CD4-positive, alpha-beta T cell treated with Interleukin-10 for 1 hour (primary cell): Measurements from ENCODE around the gene FN3KRP.
"Not testable (repeated sequence)": the region's sequence is repeated elsewhere in the genome, so short reads cannot be mapped to it uniquely, and the experiment has no call there.

Source experiments
- DNase-seq: peaks from one replicate; pipeline ENCODE4 v3.0.0-alpha.2; 2020

Gene FN3KRP

GRCh38 chr17:82709676-82710498, 6.6 kb upstream of the FN3KRP start:
- DNase-seq, result no peak

GRCh38 chr17:82710499-82711232, 5.8 kb upstream of the FN3KRP start:
- DNase-seq, result no peak

GRCh38 chr17:82713071-82713723, 3.3 kb upstream of the FN3KRP start:
- no peak for DNase-seq

- no peak for DNase-seq
Measured at GRCh38 chr17:82718986-82719685, 2.6 kb downstream of the FN3KRP start.

GRCh38 chr17:82720204-82720603, 3.7 kb downstream of the FN3KRP start:
- no peak for DNase-seq

- DNase-seq, result no peak
Measured at GRCh38 chr17:82722341-82723013, 6.0 kb downstream of the FN3KRP start.

- DNase-seq, result no peak
Measured at GRCh38 chr17:82723169-82723807, 6.8 kb downstream of the FN3KRP start.

- DNase-seq, result no peak
Measured at GRCh38 chr17:82726427-82726826, 9.9 kb downstream of the FN3KRP start.

GRCh38 chr17:82729479-82730260, 13.2 kb downstream of the FN3KRP start:
- DNase-seq, result no peak

GRCh38 chr17:82732118-82732743, 15.7 kb downstream of the FN3KRP start:
- no peak for DNase-seq

GRCh38 chr17:82734987-82735866, 18.7 kb downstream of the FN3KRP start, which contains the start of gene FN3K:
TSS of gene FN3K (plus strand) at chr17:82735615. CDS start at chr17:82735637, 22 bp downstream.
- peak; percentile 42 for DNase-seq

GRCh38 chr17:82736511-82737185, 20.1 kb downstream of the FN3KRP start:
- no peak for DNase-seq

- no peak for DNase-seq
Measured at GRCh38 chr17:82737967-82738877, 21.7 kb downstream of the FN3KRP start.

GRCh38 chr17:82740906-82741759, 24.6 kb downstream of the FN3KRP start:
- DNase-seq, result no peak

- DNase-seq, result no peak
Measured at GRCh38 chr17:82743344-82744219, 27.1 kb downstream of the FN3KRP start.

GRCh38 chr17:82744736-82745135, 28.2 kb downstream of the FN3KRP start:
- DNase-seq, result not testable (repeated sequence)
